ENCODE data around the gene DBH.

DNA sequence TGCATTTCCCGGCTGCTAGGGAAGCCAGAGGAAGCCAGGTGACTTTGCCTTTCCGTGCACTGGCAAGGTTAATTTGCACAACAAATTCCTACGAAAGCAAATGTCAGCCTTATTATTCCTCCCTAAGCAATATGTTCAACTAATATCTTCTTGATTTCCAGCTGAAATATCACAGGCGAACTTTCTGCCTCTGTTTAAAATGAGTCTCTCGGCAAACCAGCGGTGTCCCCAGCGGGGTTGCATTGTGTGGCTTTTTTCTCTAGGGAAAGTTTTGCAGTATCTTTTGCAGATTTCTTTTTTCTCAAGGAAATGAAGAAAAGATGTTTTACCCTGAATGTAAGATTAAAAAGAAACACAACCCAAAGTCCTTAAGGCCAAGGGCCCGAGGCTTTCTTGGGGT lies 1.9 kb downstream of the DBH start:
- TF ChIP-seq, protein P1, sequence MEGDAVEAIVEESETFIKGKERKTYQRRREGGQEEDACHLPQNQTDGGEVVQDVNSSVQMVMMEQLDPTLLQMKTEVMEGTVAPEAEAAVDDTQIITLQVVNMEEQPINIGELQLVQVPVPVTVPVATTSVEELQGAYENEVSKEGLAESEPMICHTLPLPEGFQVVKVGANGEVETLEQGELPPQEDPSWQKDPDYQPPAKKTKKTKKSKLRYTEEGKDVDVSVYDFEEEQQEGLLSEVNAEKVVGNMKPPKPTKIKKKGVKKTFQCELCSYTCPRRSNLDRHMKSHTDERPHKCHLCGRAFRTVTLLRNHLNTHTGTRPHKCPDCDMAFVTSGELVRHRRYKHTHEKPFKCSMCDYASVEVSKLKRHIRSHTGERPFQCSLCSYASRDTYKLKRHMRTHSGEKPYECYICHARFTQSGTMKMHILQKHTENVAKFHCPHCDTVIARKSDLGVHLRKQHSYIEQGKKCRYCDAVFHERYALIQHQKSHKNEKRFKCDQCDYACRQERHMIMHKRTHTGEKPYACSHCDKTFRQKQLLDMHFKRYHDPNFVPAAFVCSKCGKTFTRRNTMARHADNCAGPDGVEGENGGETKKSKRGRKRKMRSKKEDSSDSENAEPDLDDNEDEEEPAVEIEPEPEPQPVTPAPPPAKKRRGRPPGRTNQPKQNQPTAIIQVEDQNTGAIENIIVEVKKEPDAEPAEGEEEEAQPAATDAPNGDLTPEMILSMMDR (IDR thresholded peaks at IDR 0.05), result no peak
- no peak for TF ChIP-seq POLR2A (IDR thresholded peaks at IDR 0.05)

Data from body of pancreas (tissue), 4 donors.